ENCODE data around the gene NANOG. TPM values are rescaled to one million over a fixed set of nuclear protein-coding genes. Genes with fewer than 3 reads are reported as not detected.
A peak's percentile ranks its signal among the peaks of the same experiment; 100 is the strongest.

NANOG gene
- total RNA-seq, 1 experiment from 2014 or later: not detected

DNA sequence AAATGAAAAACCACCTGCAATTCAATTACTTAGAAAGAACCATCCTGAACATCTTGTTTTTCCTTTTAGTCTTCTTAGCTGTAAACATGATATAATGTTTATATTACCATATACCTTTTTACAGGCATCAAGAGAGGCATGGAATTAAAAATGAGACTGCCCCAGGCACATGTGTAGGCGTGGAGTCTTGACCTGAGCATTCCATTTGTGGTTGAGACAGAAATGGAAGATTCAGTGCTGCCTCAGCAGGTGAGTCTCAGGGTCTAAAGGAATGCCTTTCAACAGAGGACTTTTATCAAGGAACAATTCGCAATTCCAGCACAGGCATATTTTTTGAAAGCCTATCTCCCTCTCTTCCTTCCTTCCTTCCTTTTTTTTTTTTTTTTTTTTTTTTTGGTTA lies 32.2 kb upstream of the NANOG start:
- H3K27me3 ChIP-seq (ENCODE audit: insufficient read depth, low read depth): no peaks in the 10 kb centered on the region
- TF ChIP-seq EZH2 (IDR thresholded peaks at IDR 0.05; ENCODE audit: low read depth): no peak
- TF ChIP-seq CTCF (conservative IDR thresholded peaks at IDR 0.05): no peak
- peak; percentile 20 to 52 for DNase-seq
- H3K4me1 ChIP-seq (replicated peaks; ENCODE audit: insufficient read depth): no peaks in the 10 kb centered on the region
- H3K79me2 ChIP-seq (ENCODE audit: low read depth): no peaks in the 10 kb centered on the region
- intact Hi-C loops (cut with micrococcal nuclease; ENCODE audit: unreplicated experiment): no loop called here
- BruUV-seq (replicated peaks): no TSS peak
- H3K4me3 ChIP-seq: no peak overlapping the region
- no peaks in the 10 kb centered on the region for H3F3A ChIP-seq (ENCODE audit: insufficient read depth, low read depth)
- H4K20me1 ChIP-seq (ENCODE audit: insufficient read depth): no peaks in the 10 kb centered on the region
- H2AFZ ChIP-seq: no peak overlapping the region
- ChIA-PET POLR2A (ENCODE audit: unreplicated experiment) (no interaction called here), CTCF (no interaction called here)
- H3K9me3 ChIP-seq (ENCODE audit: insufficient read depth, low read depth): no peaks in the 10 kb centered on the region; the same call in 1 of the 2 replicates
- no peak overlapping the region for H3K4me2 ChIP-seq
- no peaks in the 10 kb centered on the region for H3K36me3 ChIP-seq (ENCODE audit: low read depth)
- no peak overlapping the region for H3K27ac ChIP-seq
- H3K9me2 ChIP-seq (ENCODE audit: insufficient read depth): no peaks in the 10 kb centered on the region

DNA sequence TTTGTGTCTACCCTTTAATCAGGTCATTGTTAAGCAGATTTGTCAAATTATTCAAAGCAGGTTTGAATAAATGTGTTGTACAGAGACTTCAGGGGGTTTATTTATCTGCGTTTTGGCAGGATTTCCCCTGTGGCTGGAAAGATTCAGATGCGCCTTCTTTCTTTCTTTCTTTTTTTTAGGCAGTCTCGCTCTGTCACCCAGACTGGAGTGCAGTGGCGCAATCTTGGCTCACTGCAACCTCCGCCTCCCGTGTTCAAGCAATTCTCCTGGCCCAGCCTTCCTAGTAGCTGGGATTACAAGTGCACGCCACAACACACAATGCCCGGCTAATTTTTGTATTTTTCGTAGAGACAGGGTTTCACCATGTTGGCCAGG lies 30.4 kb upstream of the NANOG start:
- Histone ChIP-seq H3K36me3 (ENCODE audit: low read depth) (no peaks in the 10 kb centered on the region), H3K27me3 (ENCODE audit: insufficient read depth, low read depth) (no peaks in the 10 kb centered on the region), H2AFZ (no peak overlapping the region), H3K27ac (no peak overlapping the region), H3K4me3 (no peak overlapping the region), H3K4me2 (no peak overlapping the region), H3F3A (ENCODE audit: insufficient read depth, low read depth) (no peaks in the 10 kb centered on the region), H4K20me1 (ENCODE audit: insufficient read depth) (no peaks in the 10 kb centered on the region), H3K79me2 (ENCODE audit: low read depth) (no peaks in the 10 kb centered on the region), H3K4me1 (replicated peaks; ENCODE audit: insufficient read depth) (no peaks in the 10 kb centered on the region), H3K9me2 (ENCODE audit: insufficient read depth) (no peaks in the 10 kb centered on the region), H3K9me3 (ENCODE audit: insufficient read depth, low read depth) (no peaks in the 10 kb centered on the region; the same call in 1 of the 2 replicates)
- DNase-seq: no peak
- no TSS peak for BruUV-seq (replicated peaks)
- CTCF ChIA-PET: no interaction called here
- POLR2A ChIA-PET (ENCODE audit: unreplicated experiment): no interaction called here
- TF ChIP-seq EZH2 (IDR thresholded peaks at IDR 0.05; ENCODE audit: low read depth) (no peak), CTCF (conservative IDR thresholded peaks at IDR 0.05) (no peak)
- intact Hi-C loops (cut with micrococcal nuclease; ENCODE audit: unreplicated experiment): no loop called here

- no peaks in the 10 kb centered on the region for H3K27me3 ChIP-seq (ENCODE audit: insufficient read depth, low read depth)
- H3K9me3 ChIP-seq (ENCODE audit: insufficient read depth, low read depth): no peaks in the 10 kb centered on the region
- H3K79me2 ChIP-seq (ENCODE audit: low read depth): no peaks in the 10 kb centered on the region
- H3K36me3 ChIP-seq (ENCODE audit: low read depth): no peaks in the 10 kb centered on the region
- no peaks in the 10 kb centered on the region for H3K9me2 ChIP-seq (ENCODE audit: insufficient read depth)
- no TSS peak for BruUV-seq (replicated peaks)
- H3F3A ChIP-seq (ENCODE audit: insufficient read depth, low read depth): no peaks in the 10 kb centered on the region
- CTCF ChIA-PET: no interaction called here
- no peaks in the 10 kb centered on the region for H4K20me1 ChIP-seq (ENCODE audit: insufficient read depth)
- intact Hi-C loops (cut with micrococcal nuclease; ENCODE audit: unreplicated experiment): no loop called here
- no peak overlapping the region for H2AFZ ChIP-seq
- H3K27ac ChIP-seq: no peak overlapping the region
- TF ChIP-seq CTCF (conservative IDR thresholded peaks at IDR 0.05) (no peak), EZH2 (IDR thresholded peaks at IDR 0.05; ENCODE audit: low read depth) (no peak)
- POLR2A ChIA-PET (ENCODE audit: unreplicated experiment): no interaction called here
- H3K4me3 ChIP-seq: no peak overlapping the region
- DNase-seq: peak in 1 of 2 experiments; percentile 41
- no peaks in the 10 kb centered on the region for H3K4me1 ChIP-seq (replicated peaks; ENCODE audit: insufficient read depth)
- H3K4me2 ChIP-seq: no peak overlapping the region
Measured at GRCh38 chr12:7769999-7770398, 19.2 kb upstream of the NANOG start.

Data from PC-9 (cell line).